Gastrocnemius medialis (tissue), 4 donors: Measurements from ENCODE around the gene SPANXN5. TPM values are rescaled to one million over a fixed set of nuclear protein-coding genes. Genes with fewer than 3 reads are reported as not detected.
"Not testable (repeated sequence)": the region's sequence is repeated elsewhere in the genome, so short reads cannot be mapped to it uniquely, and the experiment has no call there.

Source experiments
- ATAC-seq, 2 donors: fragments of 150-250 bp; one replicate each; pipeline ENCODE4 v1.9.1; 2016
- DNase-seq, 2 donors: peaks; one replicate each; pipeline ENCODE4 v3.0.0-alpha.2; 2019
- H3K27ac ChIP-seq, 4 donors: fragments of 200-600 bp; sonication (generic); 1 replicate in 1 of 4; 2 replicates in 3 of 4; pipeline ENCODE4 v1.5.1; 2016 to 2018; ENCODE audit warnings: mild to moderate bottlenecking in 2 of 4, moderate library complexity in 1 of 4
- H3K27me3 ChIP-seq, 3 donors: fragments of 200-600 bp; sonication (generic) in 2 of 3; 1 replicate in 1 of 3; 2 replicates in 2 of 3; pipeline versions ENCODE4 v1.5.1 to v1.6.0; 2016 to 2019; ENCODE audit warnings: mild to moderate bottlenecking in 1 of 3, moderate library complexity in 1 of 3
- H3K36me3 ChIP-seq, 2 donors: fragments of 200-600 bp; sonication (generic) in 1 of 2; one replicate each; pipeline ENCODE4 v1.5.1; 2017 to 2018
- H3K4me1 ChIP-seq, 2 donors: fragments of 200-600 bp; sonication (generic) in 1 of 2; one replicate each; pipeline ENCODE4 v1.5.1; 2016 to 2017; ENCODE audit warnings: mild to moderate bottlenecking in 2 of 2
- H3K4me3 ChIP-seq, 4 donors: fragments of 200-600 bp; sonication (generic) in 3 of 4; 1 replicate in 1 of 4; 2 replicates in 3 of 4; pipeline ENCODE4 v1.5.1; 2016 to 2019; ENCODE audit warnings: mild to moderate bottlenecking in 2 of 4
- H3K9me3 ChIP-seq, 3 donors: fragments of 200-600 bp; sonication (generic) in 2 of 3; 1 replicate in 1 of 3; 2 replicates in 2 of 3; pipeline ENCODE4 v1.5.1; 2016 to 2019
- CTCF ChIP-seq, 5 experiments: fragments of 450-650 bp in 3 of 5; fragments of 200-600 bp in 2 of 5; sonication (generic) in 2 of 5; IDR thresholded peaks in 4 of 5; conservative IDR thresholded peaks in 1 of 5; 1 replicate in 4 of 5; 2 replicates in 1 of 5; pipeline ENCODE4 v1.5.1; 2016 to 2019; ENCODE audit warnings: antibody characterized with exemption in 5 of 5, mild to moderate bottlenecking in 3 of 5, moderate library complexity in 3 of 5
- POLR2A ChIP-seq, 2 donors: fragments of 450-650 bp; IDR thresholded peaks; one replicate each; pipeline ENCODE4 v1.6.1; 2017; ENCODE audit warnings: antibody characterized with exemption in 2 of 2, mild to moderate bottlenecking in 2 of 2, moderate library complexity in 2 of 2
- in situ Hi-C, 4 donors: fragments of 200-750 bp; cut with MboI; loops; one replicate each; pipeline versions ENCODE4 v1.15.0 to v1.8.0; 2017; ENCODE audit warnings: low sequenced_read_pairs in 4 of 4
- intact Hi-C: fragments of 100-400 bp; cut with DNase I; formaldehyde crosslinking; loops from one replicate; pipeline ENCODE4 v1.15.1; 2023; ENCODE audit warnings: low total_unique reads
- total RNA-seq, 4 donors: library from RNA; depleted of rRNA; stranded (reverse); fragments of >200 nt; gene quantifications; one replicate each; pipeline versions ENCODE4 v1.1.0 to v1.2.3, GENCODE V29; 2016

SPANXN5 gene
- total RNA-seq, 4 donors from 2014 or later = not detected

GRCh38 chrX:52819788-52820187 lies 22.6 kb upstream of the SPANXN5 start:
- peaks cover 0 to 5% (median 0%) of the 10 kb centered on the region in 3 donors for H3K27me3 ChIP-seq
- no peaks in the 10 kb centered on the region for H3K36me3 ChIP-seq
- no peaks in the 10 kb centered on the region for H3K4me1 ChIP-seq
- no peak overlapping the region for H3K27ac ChIP-seq
- in situ Hi-C loops = no loop called here
- H3K9me3 ChIP-seq = no peaks in the 10 kb centered on the region
- intact Hi-C loops = no loop called here
- ATAC-seq = no peak
- H3K4me3 ChIP-seq = no peak overlapping the region
- TF ChIP-seq CTCF (IDR thresholded peaks at IDR 0.05 in 4 of 5, conservative IDR thresholded peaks at IDR 0.05 in 1 of 5) = no peak
- no peak for TF ChIP-seq POLR2A (IDR thresholded peaks at IDR 0.05)
- no peak for DNase-seq

- Histone ChIP-seq H3K4me3 (no peak within 1 kb of the TSS), H3K36me3 (no peaks in the 10 kb centered on the region), H3K27ac (no peak within 1 kb of the TSS), H3K4me1 (no peaks in the 10 kb centered on the region), H3K9me3 (no peaks in the 10 kb centered on the region), H3K27me3 (peaks cover 0 to 6% (median 0%) of the 10 kb centered on the region in 3 donors)
- in situ Hi-C loops = no loop called here
- intact Hi-C loops = no loop called here
- TF ChIP-seq POLR2A (IDR thresholded peaks at IDR 0.05) (no peak), CTCF (IDR thresholded peaks at IDR 0.05 in 4 of 5, conservative IDR thresholded peaks at IDR 0.05 in 1 of 5) (no peak)
- ATAC-seq = no peak
- no peak for DNase-seq
Measured at GRCh38 chrX:52811065-52811625, 13.9 kb upstream of the SPANXN5 start, which contains the start of gene XAGE5. XAGE5 (plus strand) TSS chrX:52811287; CDS start chrX:52812567, 1,280 bp downstream.

GRCh38 chrX:52804876-52805275 lies 7.6 kb upstream of the SPANXN5 start:
- in situ Hi-C loops, H3K4me3 ChIP-seq, ATAC-seq, H3K36me3 ChIP-seq, H3K27me3 ChIP-seq, H3K27ac ChIP-seq, intact Hi-C loops, H3K9me3 ChIP-seq, DNase-seq, H3K4me1 ChIP-seq: not testable (repeated sequence)

- H3K4me3 ChIP-seq, H3K27me3 ChIP-seq, H3K36me3 ChIP-seq, ATAC-seq, intact Hi-C loops, H3K4me1 ChIP-seq, in situ Hi-C loops, H3K9me3 ChIP-seq, H3K27ac ChIP-seq, DNase-seq: not testable (repeated sequence)
Measured at GRCh38 chrX:52773504-52773903, 23.7 kb downstream of the SPANXN5 start.

- DNase-seq, H3K9me3 ChIP-seq, intact Hi-C loops, H3K36me3 ChIP-seq, H3K27ac ChIP-seq, H3K4me1 ChIP-seq, H3K27me3 ChIP-seq, ATAC-seq, H3K4me3 ChIP-seq, in situ Hi-C loops: not testable (repeated sequence)
Measured at GRCh38 chrX:52765983-52766382, 31.2 kb downstream of the SPANXN5 start.

- H3K4me1 ChIP-seq, in situ Hi-C loops, DNase-seq, H3K27me3 ChIP-seq, H3K27ac ChIP-seq, H3K4me3 ChIP-seq, intact Hi-C loops, ATAC-seq, H3K36me3 ChIP-seq, H3K9me3 ChIP-seq: not testable (repeated sequence)
Measured at GRCh38 chrX:52750952-52751351, 46.3 kb downstream of the SPANXN5 start, which contains the start of gene SSX2B. SSX2B (plus strand) TSS chrX:52751252; CDS start chrX:52752681, 1,429 bp downstream.

Other genes with a start within 250 kb of the SPANXN5 start
- gene SSX7, start 142.5 kb downstream of the SPANXN5 start, total RNA-seq = not detected
- not detected for gene SSX2, start 90.2 kb downstream of the SPANXN5 start, total RNA-seq
- gene SSX2B, start 46.2 kb downstream of the SPANXN5 start, total RNA-seq = not detected
- gene XAGE5, start 13.9 kb upstream of the SPANXN5 start, total RNA-seq = not detected
- not detected for gene XAGE3, start 70.7 kb upstream of the SPANXN5 start, total RNA-seq
- 1 to 10 TPM in 2 of 4 donors, under 1 TPM in 2; 0.13 to 7.8 (median 0.85) TPM for gene FAM156B, start 99.9 kb upstream of the SPANXN5 start, total RNA-seq
- 10 to 100 TPM in 1 of 4 donors, 1 to 10 TPM in 3; 1.7 to 14.0 (median 4.9) TPM for gene FAM156A, start 161.1 kb upstream of the SPANXN5 start, total RNA-seq